GM21447 (cell line): ENCODE results near the gene BTBD9.
A peak's percentile ranks its signal among the peaks of the same experiment; 100 is the strongest.
"Not testable (repeated sequence)": the region's sequence is repeated elsewhere in the genome, so short reads cannot be mapped to it uniquely, and the experiment has no call there.

Experiments
- ATAC-seq: cut with Tn5 transposase; IDR thresholded peaks from one replicate; pipeline ENCODE4 v1.9.1; 2021; ENCODE audit not compliant: unreplicated experiment

Gene BTBD9

DNA sequence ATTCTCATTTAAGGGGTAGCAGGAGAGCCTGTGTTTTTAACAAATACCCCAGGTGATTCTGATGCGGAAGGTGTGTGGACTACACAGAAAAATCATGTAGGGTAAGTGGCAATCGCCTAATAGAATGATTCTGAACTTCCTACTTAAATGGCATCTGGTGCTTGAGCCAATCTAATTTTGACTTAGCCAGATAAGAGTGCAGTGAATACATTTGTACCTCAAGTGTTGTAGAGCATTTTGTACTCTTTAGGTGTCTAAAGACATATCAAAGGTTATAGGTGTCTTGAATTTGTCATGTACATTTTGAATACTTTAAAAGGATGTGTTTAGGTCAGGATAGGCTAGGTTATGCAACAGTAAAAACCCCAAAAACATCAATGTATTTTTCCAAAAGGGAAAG, 10.0 kb upstream of the BTBD9 start:
- no peak for ATAC-seq

DNA sequence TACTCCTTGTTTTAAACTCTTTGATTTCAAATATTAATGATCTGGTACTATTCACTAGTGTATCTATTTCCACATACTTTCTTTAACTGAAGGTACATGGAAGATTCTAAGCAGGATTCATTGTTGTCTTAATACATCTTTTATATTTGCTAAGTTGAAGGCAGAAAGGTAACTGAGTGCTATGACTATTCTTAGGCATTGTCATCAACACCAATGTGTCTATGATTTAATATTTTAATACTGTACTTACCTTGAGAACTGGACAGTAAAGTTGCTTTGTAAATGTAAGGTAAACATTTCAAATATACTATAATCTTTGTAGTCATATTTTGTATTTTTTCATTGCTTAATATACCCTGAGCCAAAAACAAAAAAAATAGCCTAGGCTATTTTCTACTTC, 8.9 kb upstream of the BTBD9 start:
- no peak for ATAC-seq

DNA sequence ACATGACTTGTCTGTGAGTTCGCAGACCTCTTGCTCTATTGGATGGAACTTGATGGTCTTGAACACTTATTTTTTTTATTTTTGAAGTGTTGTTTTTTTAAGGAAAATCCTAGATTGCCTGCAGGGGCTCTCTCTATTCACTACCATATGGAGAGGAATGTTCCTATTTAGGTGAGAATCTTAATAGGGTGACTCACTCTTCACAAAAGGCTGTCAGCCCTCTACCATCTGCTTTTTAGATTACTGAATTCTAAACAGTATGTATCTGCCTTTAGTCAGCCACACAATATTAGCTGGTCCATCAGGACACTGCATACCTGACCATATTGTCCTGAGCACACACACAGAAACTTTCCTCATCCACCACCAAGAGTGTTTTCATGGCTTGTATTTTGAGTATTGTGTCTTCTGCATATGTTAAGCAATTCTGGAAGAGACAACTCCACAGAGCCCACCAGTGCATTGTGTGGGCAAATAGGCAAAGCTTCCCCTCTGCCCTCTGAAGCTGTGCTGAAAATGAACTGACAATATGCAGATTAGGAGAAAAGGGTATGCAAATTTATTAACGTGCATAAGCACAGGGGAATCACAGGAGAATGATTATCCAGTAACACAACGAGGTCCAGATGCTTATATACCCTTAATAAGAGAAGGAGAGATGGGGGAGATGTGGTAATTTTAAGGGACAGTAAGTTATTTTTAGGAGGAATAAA, 6.6 kb upstream of the BTBD9 start:
- ATAC-seq, result no peak

DNA sequence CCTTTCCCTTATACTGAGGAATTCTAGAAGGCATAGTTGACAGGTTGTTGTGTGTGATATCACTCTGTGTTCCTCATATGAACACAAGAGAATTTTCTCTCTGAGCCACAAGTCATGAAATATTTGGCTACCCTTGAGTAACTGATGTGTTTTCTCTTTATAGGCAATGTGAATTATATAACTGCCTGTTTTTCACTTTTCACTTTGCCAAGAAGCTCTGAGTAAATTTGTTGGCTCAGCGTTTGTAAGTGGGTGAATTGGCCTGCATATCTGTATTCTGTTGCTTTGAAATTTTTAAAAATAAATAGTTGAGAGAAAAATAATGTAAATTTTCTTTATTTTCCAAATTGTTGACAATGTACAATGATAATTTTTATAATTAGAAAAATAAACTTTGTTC, 5.2 kb upstream of the BTBD9 start:
- ATAC-seq, result no peak

GRCh38 chr6:38640216-38640909, 634 bp upstream of the BTBD9 start:
- ATAC-seq, result no peak

GRCh38 chr6:38638941-38639497, 710 bp downstream of the BTBD9 start:
- ATAC-seq, result peak; percentile 17

DNA sequence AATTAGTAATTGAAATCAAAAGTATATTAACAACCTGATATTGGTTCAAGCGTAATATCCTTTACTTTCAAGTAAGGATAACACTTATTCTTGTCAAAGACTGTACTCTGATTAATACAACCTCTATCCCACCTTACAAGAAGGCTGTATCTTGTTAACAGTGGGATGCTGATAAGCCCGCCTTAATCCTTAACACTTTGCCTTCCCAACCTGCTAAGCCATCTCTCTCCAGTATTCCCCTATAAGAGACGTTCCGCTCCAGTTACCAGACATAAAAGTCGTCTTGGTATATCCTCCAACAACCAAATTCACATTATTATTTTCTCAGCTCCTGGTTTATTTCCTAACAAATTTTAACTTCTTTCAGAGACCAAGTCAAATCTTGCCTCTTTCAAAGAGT, 2.0 kb downstream of the BTBD9 start:
- no peak for ATAC-seq

- ATAC-seq, result no peak
Observed at GRCh38 chr6:38636027-38636426, 3.7 kb downstream of the BTBD9 start.

DNA sequence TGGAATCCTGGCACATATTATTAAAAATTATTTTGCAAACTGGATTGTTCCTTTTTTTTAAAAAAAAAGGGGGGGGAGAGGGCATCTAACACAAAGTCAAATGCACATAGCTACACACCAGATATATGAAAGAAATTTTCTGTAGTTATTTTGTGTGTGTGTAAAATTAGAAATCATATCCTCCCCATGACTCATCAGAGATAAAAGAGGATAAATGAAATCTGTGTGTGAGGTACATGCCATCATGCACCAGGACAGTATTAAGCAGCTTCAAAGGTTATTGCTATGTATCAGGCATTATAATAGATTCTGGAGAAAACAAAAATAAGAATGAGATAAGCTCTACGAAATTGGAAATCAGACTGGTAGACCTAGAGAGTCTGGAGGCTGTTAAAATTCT, 5.2 kb downstream of the BTBD9 start:
- no peak for ATAC-seq

DNA sequence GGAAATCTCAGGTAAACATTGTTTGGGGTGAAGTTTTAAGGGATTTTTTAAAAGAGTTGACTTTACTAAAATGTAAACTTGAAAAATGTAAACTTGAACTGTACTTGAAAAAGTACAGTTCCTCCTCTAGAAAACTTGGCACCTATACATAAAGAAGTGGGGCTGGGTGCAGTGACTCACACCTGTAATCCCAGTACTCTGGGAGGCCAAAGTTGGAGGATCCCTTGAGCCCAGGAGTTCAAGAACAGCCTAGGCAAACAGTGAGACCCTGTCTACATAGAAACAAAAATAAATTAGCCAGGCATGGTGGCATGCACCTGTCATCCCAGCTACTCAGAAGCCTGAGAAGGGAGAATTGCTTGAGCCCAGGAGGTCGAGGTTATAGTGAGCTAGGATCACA, 7.2 kb downstream of the BTBD9 start:
- ATAC-seq, result no peak

DNA sequence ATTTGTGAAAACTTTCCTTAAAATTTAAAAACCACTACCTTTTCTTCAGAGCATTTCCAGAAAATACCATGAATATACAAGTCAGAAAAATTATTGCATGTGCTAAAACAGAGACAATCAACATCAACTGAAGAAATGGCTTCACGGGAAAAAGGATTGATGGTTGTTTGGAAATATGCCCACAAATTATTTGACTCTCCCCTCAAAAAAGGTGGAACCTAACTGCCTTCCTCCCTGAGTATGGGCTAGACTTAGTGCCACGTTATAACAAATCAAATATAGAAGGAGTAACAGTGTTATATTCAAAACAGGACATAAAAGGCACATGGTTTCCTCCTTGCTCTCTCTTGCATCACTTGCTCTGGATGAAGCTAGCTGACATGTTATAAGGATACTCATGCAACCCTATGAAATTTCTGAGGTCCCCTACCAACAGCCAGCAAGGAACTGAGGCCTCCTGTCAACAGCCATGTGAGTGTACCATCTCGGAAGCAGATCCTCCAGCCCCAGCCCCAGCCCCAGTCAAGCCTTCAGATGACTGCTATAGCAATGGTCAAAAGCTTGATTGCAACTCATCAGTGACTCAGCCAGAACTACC, 8.4 kb downstream of the BTBD9 start:
- no peak for ATAC-seq

DNA sequence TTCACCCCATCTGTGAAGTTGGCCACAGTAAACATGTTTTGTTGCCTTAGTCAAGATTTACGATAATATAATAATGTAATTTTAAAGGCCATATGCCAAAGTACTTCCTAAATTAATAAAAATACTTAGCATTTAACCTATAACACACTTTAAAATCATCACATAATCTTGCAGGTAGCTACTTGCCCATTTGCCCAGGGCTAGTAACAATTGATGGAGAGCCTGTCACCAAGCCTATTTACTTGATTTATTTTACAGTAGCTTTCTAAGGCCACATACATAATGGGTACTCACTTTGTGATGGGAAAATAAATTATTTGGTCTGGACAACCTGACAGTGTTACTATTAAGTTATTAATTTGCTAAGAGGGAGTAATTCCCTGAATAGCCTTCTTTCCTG, 14.5 kb downstream of the BTBD9 start:
- ATAC-seq, result no peak

- ATAC-seq, result not testable (repeated sequence)
Observed at GRCh38 chr6:38619342-38619741, 20.4 kb downstream of the BTBD9 start.

DNA sequence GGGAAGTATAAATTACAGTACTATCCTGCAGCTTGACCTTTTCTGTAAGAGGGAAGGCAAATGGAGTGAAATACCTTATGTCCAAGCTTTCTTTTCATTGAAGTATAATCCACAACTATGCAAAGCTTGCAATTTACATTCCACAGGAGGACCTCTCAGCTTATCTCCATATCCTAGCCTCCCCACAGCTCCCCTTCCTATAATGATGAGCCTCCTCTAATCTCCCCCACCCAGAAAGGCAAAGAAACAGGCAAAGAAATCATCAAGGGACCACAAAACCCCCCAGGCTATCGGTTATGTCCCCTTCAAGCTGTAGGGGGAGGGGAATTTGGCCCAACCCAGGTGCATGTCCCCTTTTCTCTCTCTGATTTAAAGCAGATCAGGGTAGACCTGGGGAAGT, 21.4 kb downstream of the BTBD9 start:
- not testable (repeated sequence) for ATAC-seq

GRCh38 chr6:38617856-38618255, 21.9 kb downstream of the BTBD9 start:
- no peak for ATAC-seq

GRCh38 chr6:38612143-38612965, 27.4 kb downstream of the BTBD9 start:
- no peak for ATAC-seq

GRCh38 chr6:38610050-38610625, 29.6 kb downstream of the BTBD9 start:
- ATAC-seq, result no peak

GRCh38 chr6:38604700-38605099, 35.0 kb downstream of the BTBD9 start:
- ATAC-seq, result no peak

DNA sequence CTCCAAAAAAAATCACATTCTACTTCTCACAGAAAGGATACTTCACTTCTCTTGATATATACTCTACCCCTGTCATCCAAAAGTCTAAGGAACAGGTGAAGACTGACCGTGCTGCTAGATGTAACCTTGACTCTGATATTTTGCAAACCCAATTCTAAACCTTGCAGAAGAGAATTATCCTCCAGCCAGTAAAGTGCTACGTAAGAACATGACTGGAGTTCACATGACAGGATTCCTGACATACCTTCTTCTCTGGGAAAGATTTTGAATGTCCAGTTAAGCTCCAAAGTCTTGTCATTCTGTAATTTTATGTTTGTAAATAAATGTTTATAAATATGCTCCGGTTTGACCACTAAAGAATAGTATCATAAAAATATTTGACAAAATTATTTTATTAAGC, 35.8 kb downstream of the BTBD9 start:
- ATAC-seq, result no peak

GRCh38 chr6:38603496-38603895, 36.2 kb downstream of the BTBD9 start:
- no peak for ATAC-seq
